Adrenal gland (tissue), 12 donors: ENCODE results near the gene ANTKMT. TPM values are rescaled to one million over a fixed set of nuclear protein-coding genes. Genes with fewer than 3 reads are reported as not detected.

Experiments used
- DNase-seq, 7 donors: peaks; one replicate each; pipeline ENCODE4 v3.0.0-alpha.2; 2019 to 2020
- H3K27ac ChIP-seq, 5 donors: fragments of 200-600 bp; sonication (generic) in 4 of 5; 1 replicate in 3 of 5; 2 replicates in 2 of 5; pipeline versions ENCODE4 v1.5.1 to v1.8.0; 2016 to 2020; ENCODE audit warnings: mild to moderate bottlenecking in 1 of 5
- H3K27me3 ChIP-seq: fragments of 200-600 bp; 2 replicates; pipeline ENCODE4 v1.8.0; 2021
- H3K36me3 ChIP-seq, 2 donors: fragments of 200-600 bp; replicated peaks in 1 of 2; 1 replicate in 1 of 2; 2 replicates in 1 of 2; pipeline versions ENCODE4 v1.5.1 to v1.8.0; 2018 to 2022
- H3K4me1 ChIP-seq, 2 donors: fragments of 200-600 bp; replicated peaks in 1 of 2; 1 replicate in 1 of 2; 2 replicates in 1 of 2; pipeline versions ENCODE4 v1.5.1 to v1.8.0; 2018 to 2021
- H3K4me3 ChIP-seq, 4 donors: fragments of 200-600 bp; sonication (generic) in 3 of 4; one replicate each; pipeline ENCODE4 v1.5.1; 2016 to 2018
- H3K9me3 ChIP-seq, 3 donors: fragments of 200-600 bp; sonication (generic) in 1 of 3; replicated peaks in 1 of 3; 1 replicate in 2 of 3; 2 replicates in 1 of 3; pipeline versions ENCODE4 v1.5.1 to v1.8.0; 2016 to 2021
- POLR2A ChIP-seq, 2 donors: fragments of 450-650 bp; IDR thresholded peaks; one replicate each; pipeline ENCODE4 v1.6.1; 2017; ENCODE audit warnings: antibody characterized with exemption in 2 of 2, mild to moderate bottlenecking in 2 of 2, moderate library complexity in 1 of 2
- WGBS, 4 donors: extraction: QIAGEN DNeasy Blood & Tissue Kit in 2 of 4; methylation state at CpG; one replicate each; pipeline versions ENCODE4 v1.1.5 to v1.1.7; 2013 to 2017; 5-methylcytosine and 5-hydroxymethylcytosine counted together
- intact Hi-C, 2 donors: fragments of 100-400 bp; cut with DNase I; formaldehyde crosslinking; loops; one replicate each; pipeline versions ENCODE4 v1.14.1 to v1.15.0; 2022 to 2023
- microRNA counts, 2 donors: library from miRNA; unstranded; fragments of <30 nt; microRNA quantifications; one replicate each; lab custom pipeline; 2016
- microRNA-seq, 3 donors: library from miRNA; unstranded; fragments of <30 nt; microRNA quantifications; one replicate each; pipeline ENCODE4, GENCODE V29; 2017 to 2020
- polyA plus RNA-seq, 3 donors: library from polyadenylated mRNA; stranded (reverse); fragments of 200-250 nt in 2 of 3; fragments of 350-450 nt in 1 of 3; fragmentation: Illumina TruSeq in 1 of 3; extraction: RNeasy Lipid Tissue Mini Kit (QIAGEN cat#74804) in 1 of 3; gene quantifications; one replicate each; pipeline ENCODE4 v1.2.3, GENCODE V29; 2013 to 2014
- small RNA-seq, 2 donors: library from RNA; depleted of rRNA; stranded (forward); fragments of <200 nt; gene quantifications; one replicate each; pipeline ENCODE3, GENCODE V24; 2016
- total RNA-seq, 9 donors: library from RNA; depleted of rRNA in 4 of 9; stranded (reverse); fragments of >200 nt in 4 of 9; fragments of 120-200 nt in 1 of 9; fragmentation: NEBNext Ultra II Directional in 1 of 9; extraction: Animal tissue kit (Norgen Biotek cat#: 25700) in 1 of 9; gene quantifications; one replicate each; pipeline versions ENCODE4 v1.1.0 to v1.2.4, GENCODE V29; 2013 to 2023
- TF ChIP-seq, protein P1 (sequence below), 6 experiments: fragments of 450-650 bp in 4 of 6; fragments of 200-600 bp in 2 of 6; sonication (generic) in 1 of 6; IDR thresholded peaks; 1 replicate in 5 of 6; 2 replicates in 1 of 6; pipeline versions ENCODE4 v1.5.1 to v1.8.0; 2016 to 2021; ENCODE audit warnings: antibody characterized with exemption in 6 of 6, mild to moderate bottlenecking in 2 of 6, moderate library complexity in 1 of 6
- donor health status: healthy with polysubstance abuse.
- donor health status: Bipolar disorder and iron deficiency.
- donor health status: DM: yes; HTN: yes; CAD: no.
- donor health status: DM: no; HTN: no; CAD: no.
- donor health status: DM: no; HTN: no; CAD: no.
- donor health status: DM: yes; HTN: yes; CAD: no.

Gene ANTKMT
- total and polyA plus RNA-seq, 12 donors: 0.48 to 127 (median 64.1) TPM

GRCh38 chr16:769934-770333 is 49.0 kb downstream of the ANTKMT start:
- no peaks in the 10 kb centered on the region for H3K27me3 ChIP-seq
- no peaks in the 10 kb centered on the region for H3K4me1 ChIP-seq
- 40 to 90% (median 78%) methylated on average over 4 to 19 of the region's 19 CpGs for WGBS, 4 donors
- no peak overlapping the region for H3K4me3 ChIP-seq
- no peak for TF ChIP-seq POLR2A (IDR thresholded peaks at IDR 0.05)
- TF ChIP-seq, protein P1, sequence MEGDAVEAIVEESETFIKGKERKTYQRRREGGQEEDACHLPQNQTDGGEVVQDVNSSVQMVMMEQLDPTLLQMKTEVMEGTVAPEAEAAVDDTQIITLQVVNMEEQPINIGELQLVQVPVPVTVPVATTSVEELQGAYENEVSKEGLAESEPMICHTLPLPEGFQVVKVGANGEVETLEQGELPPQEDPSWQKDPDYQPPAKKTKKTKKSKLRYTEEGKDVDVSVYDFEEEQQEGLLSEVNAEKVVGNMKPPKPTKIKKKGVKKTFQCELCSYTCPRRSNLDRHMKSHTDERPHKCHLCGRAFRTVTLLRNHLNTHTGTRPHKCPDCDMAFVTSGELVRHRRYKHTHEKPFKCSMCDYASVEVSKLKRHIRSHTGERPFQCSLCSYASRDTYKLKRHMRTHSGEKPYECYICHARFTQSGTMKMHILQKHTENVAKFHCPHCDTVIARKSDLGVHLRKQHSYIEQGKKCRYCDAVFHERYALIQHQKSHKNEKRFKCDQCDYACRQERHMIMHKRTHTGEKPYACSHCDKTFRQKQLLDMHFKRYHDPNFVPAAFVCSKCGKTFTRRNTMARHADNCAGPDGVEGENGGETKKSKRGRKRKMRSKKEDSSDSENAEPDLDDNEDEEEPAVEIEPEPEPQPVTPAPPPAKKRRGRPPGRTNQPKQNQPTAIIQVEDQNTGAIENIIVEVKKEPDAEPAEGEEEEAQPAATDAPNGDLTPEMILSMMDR (IDR thresholded peaks at IDR 0.05): no peak
- no peak overlapping the region for H3K27ac ChIP-seq
- H3K9me3 ChIP-seq: no peaks in the 10 kb centered on the region
- no peak for DNase-seq
- no peaks in the 10 kb centered on the region for H3K36me3 ChIP-seq
- intact Hi-C loops: no loop called here

DNA sequence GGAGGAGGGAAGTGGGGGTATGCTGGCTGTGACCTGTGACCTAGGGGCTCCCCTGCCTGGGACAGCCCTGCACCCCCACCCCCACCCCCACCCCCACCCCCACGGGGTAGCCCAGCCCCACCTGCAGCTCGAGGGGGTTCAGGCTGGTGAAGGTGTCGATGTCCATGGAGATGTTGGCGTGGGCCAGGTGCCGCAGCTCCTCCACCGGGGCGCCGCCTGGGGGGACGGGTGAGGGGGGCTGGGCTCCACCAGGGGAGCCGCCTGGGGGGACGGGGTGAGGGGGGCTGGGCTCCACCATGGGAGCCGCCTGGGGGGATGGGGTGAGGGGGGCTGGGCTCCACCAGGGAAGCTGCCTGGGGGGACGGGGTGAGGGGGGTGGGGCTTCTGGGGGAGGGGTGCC is 49.5 kb downstream of the ANTKMT start:
- H3K27ac ChIP-seq: no peak overlapping the region
- no peak overlapping the region for H3K4me3 ChIP-seq
- no peak for DNase-seq
- intact Hi-C loops: no loop called here
- WGBS, 4 donors: 40 to 72% (median 72%) methylated on average over 1 to 12 of the region's 13 CpGs; no CpG with 5 or more reads in 1 of the 4 donors
- TF ChIP-seq, protein P1 (IDR thresholded peaks at IDR 0.05): no peak
- no peak for TF ChIP-seq POLR2A (IDR thresholded peaks at IDR 0.05)
- no peaks in the 10 kb centered on the region for H3K36me3 ChIP-seq
- H3K9me3 ChIP-seq: no peaks in the 10 kb centered on the region
- no peaks in the 10 kb centered on the region for H3K4me1 ChIP-seq
- H3K27me3 ChIP-seq: no peaks in the 10 kb centered on the region

MicroRNAs encoded within 50 kb of the gene (microRNA counts, 767-probe panel; counts per million panel counts)
- 0 counts per million in 2 donors for microRNA hsa-miR-662 (lab: Ali Mortazavi, UCI)

Small RNA genes lying within 50 kb of the gene (microRNA-seq; reads per million reads assigned to microRNA genes)
- gene MIR662: 0 reads per million in 3 donors

Small RNA genes lying within 50 kb of the gene (small RNA-seq; reads per million reads assigned to genes)
- 0 reads per million in 2 donors for gene MIR662

Other genes starting within 250 kb of the ANTKMT start
- gene CAPN15, start 193.4 kb upstream of the ANTKMT start, total RNA-seq: 10 to 100 TPM; 12.4 to 45.8 (median 42.9) TPM
- 10 to 100 TPM in 2 of 3 donors, 1 to 10 TPM in 1; 2.3 to 91.8 (median 56.8) TPM for gene CAPN15, start 193.4 kb upstream of the ANTKMT start, polyA plus RNA-seq
- gene PRR35, start 160.8 kb upstream of the ANTKMT start, total RNA-seq: not detected
- gene PRR35, start 160.8 kb upstream of the ANTKMT start, polyA plus RNA-seq: not detected
- gene NHLRC4, start 154.1 kb upstream of the ANTKMT start, total RNA-seq: 10 to 100 TPM in 5 of 9 donors, 1 to 10 TPM in 4; 1.6 to 22.3 (median 12.7) TPM
- 1 to 10 TPM in 2 of 3 donors, under 1 TPM in 1; 0.57 to 7.2 (median 3.3) TPM for gene NHLRC4, start 154.1 kb upstream of the ANTKMT start, polyA plus RNA-seq
- gene PIGQ, start 151.2 kb upstream of the ANTKMT start, total RNA-seq: 100 to 1,000 TPM in 1 of 9 donors, 10 to 100 TPM in 8; 21.1 to 107 (median 78.5) TPM
- 100 to 1,000 TPM in 2 of 3 donors, 10 to 100 TPM in 1; 12.7 to 317 (median 111) TPM for gene PIGQ, start 151.2 kb upstream of the ANTKMT start, polyA plus RNA-seq
- 10 to 100 TPM in 8 of 9 donors, 1 to 10 TPM in 1; 6.0 to 20.9 (median 15.8) TPM for gene RAB40C, start 131.1 kb upstream of the ANTKMT start, total RNA-seq
- 10 to 100 TPM in 2 of 3 donors, 1 to 10 TPM in 1; 2.3 to 36.2 (median 19.1) TPM for gene RAB40C, start 131.1 kb upstream of the ANTKMT start, polyA plus RNA-seq
- 1 to 10 TPM in 1 of 9 donors, under 1 TPM in 7, not detected in 1; 0.18 to 1.1 (median 0.36) TPM for gene WFIKKN1, start 90.2 kb upstream of the ANTKMT start, total RNA-seq
- gene WFIKKN1, start 90.2 kb upstream of the ANTKMT start, polyA plus RNA-seq: 1 to 10 TPM in 1 of 3 donors, under 1 TPM in 1, not detected in 1; 0.71 to 3.9 TPM
- 100 to 1,000 TPM in 5 of 9 donors, 10 to 100 TPM in 4; 71.8 to 351 (median 122) TPM for gene METTL26, start 84.8 kb upstream of the ANTKMT start, total RNA-seq
- 100 to 1,000 TPM in 2 of 3 donors, 10 to 100 TPM in 1; 40.4 to 403 (median 328) TPM for gene METTL26, start 84.8 kb upstream of the ANTKMT start, polyA plus RNA-seq
- gene MCRIP2, start 79.3 kb upstream of the ANTKMT start, total RNA-seq: 100 to 1,000 TPM in 7 of 9 donors, 10 to 100 TPM in 2; 67.0 to 188 (median 149) TPM
- gene MCRIP2, start 79.3 kb upstream of the ANTKMT start, polyA plus RNA-seq: 100 to 1,000 TPM in 2 of 3 donors, 1 to 10 TPM in 1; 7.1 to 253 (median 241) TPM
- gene WDR90, start 71.8 kb upstream of the ANTKMT start, total RNA-seq: 10 to 100 TPM; 12.4 to 55.8 (median 23.5) TPM
- 100 to 1,000 TPM in 2 of 3 donors, 1 to 10 TPM in 1; 3.0 to 162 (median 125) TPM for gene WDR90, start 71.8 kb upstream of the ANTKMT start, polyA plus RNA-seq
- 100 to 1,000 TPM in 2 of 9 donors, 10 to 100 TPM in 7; 34.7 to 177 (median 82.7) TPM for gene RHOT2, start 53.0 kb upstream of the ANTKMT start, total RNA-seq
- 100 to 1,000 TPM in 2 of 3 donors, 10 to 100 TPM in 1; 37.9 to 462 (median 302) TPM for gene RHOT2, start 53.0 kb upstream of the ANTKMT start, polyA plus RNA-seq
- gene RHBDL1, start 45.5 kb upstream of the ANTKMT start, total RNA-seq: 10 to 100 TPM in 1 of 9 donors, 1 to 10 TPM in 8; 1.1 to 11.5 (median 3.7) TPM
- gene RHBDL1, start 45.5 kb upstream of the ANTKMT start, polyA plus RNA-seq: 10 to 100 TPM in 2 of 3 donors, under 1 TPM in 1; 0.13 to 21.1 (median 12.2) TPM
- gene STUB1, start 40.7 kb upstream of the ANTKMT start, total RNA-seq: 100 to 1,000 TPM; 160 to 339 (median 210) TPM
- gene STUB1, start 40.7 kb upstream of the ANTKMT start, polyA plus RNA-seq: 100 to 1,000 TPM; 121 to 199 (median 177) TPM
- gene JMJD8, start 36.8 kb upstream of the ANTKMT start, total RNA-seq: 100 to 1,000 TPM in 3 of 9 donors, 10 to 100 TPM in 6; 50.9 to 137 (median 97.7) TPM
- gene JMJD8, start 36.8 kb upstream of the ANTKMT start, polyA plus RNA-seq: 10 to 100 TPM; 50.8 to 97.7 (median 72.6) TPM
- gene WDR24, start 30.7 kb upstream of the ANTKMT start, total RNA-seq: 10 to 100 TPM in 8 of 9 donors, 1 to 10 TPM in 1; 2.7 to 24.5 (median 18.0) TPM
- gene WDR24, start 30.7 kb upstream of the ANTKMT start, polyA plus RNA-seq: 10 to 100 TPM in 2 of 3 donors, 1 to 10 TPM in 1; 2.2 to 15.0 (median 10.9) TPM
- gene FBXL16, start 15.3 kb upstream of the ANTKMT start, total RNA-seq: 10 to 100 TPM in 2 of 9 donors, 1 to 10 TPM in 4, under 1 TPM in 2, not detected in 1; 0.17 to 14.7 (median 2.1) TPM
- 10 to 100 TPM in 1 of 3 donors, 1 to 10 TPM in 2; 6.3 to 18.3 (median 7.0) TPM for gene FBXL16, start 15.3 kb upstream of the ANTKMT start, polyA plus RNA-seq
- gene METRN, start 6.0 kb upstream of the ANTKMT start, total RNA-seq: 100 to 1,000 TPM in 1 of 9 donors, 10 to 100 TPM in 7, 1 to 10 TPM in 1; 9.6 to 189 (median 58.6) TPM
- 100 to 1,000 TPM in 2 of 3 donors, 1 to 10 TPM in 1; 1.3 to 128 (median 115) TPM for gene METRN, start 6.0 kb upstream of the ANTKMT start, polyA plus RNA-seq
- 1 to 10 TPM in 2 of 9 donors, under 1 TPM in 5, not detected in 2; 0.17 to 1.9 (median 0.84) TPM for gene CCDC78, start 5.3 kb downstream of the ANTKMT start, total RNA-seq
- 10 to 100 TPM in 1 of 3 donors, 1 to 10 TPM in 1, under 1 TPM in 1; 0.64 to 49.9 (median 7.7) TPM for gene CCDC78, start 5.3 kb downstream of the ANTKMT start, polyA plus RNA-seq
- 10 to 100 TPM in 1 of 9 donors, 1 to 10 TPM in 7, not detected in 1; 1.1 to 10.6 (median 5.3) TPM for gene HAGHL, start 6.0 kb downstream of the ANTKMT start, total RNA-seq
- gene HAGHL, start 6.0 kb downstream of the ANTKMT start, polyA plus RNA-seq: 10 to 100 TPM in 2 of 3 donors, under 1 TPM in 1; 0.35 to 63.5 (median 11.0) TPM
- 10 to 100 TPM; 17.8 to 42.1 (median 26.8) TPM for gene CIAO3, start 19.9 kb downstream of the ANTKMT start, total RNA-seq
- gene CIAO3, start 19.9 kb downstream of the ANTKMT start, polyA plus RNA-seq: 10 to 100 TPM in 2 of 3 donors, 1 to 10 TPM in 1; 8.9 to 99.4 (median 38.2) TPM
- under 1 TPM in 3 of 9 donors, not detected in 6; 0.17 to 0.46 (median 0.43) TPM for gene MSLN, start 39.6 kb downstream of the ANTKMT start, total RNA-seq
- under 1 TPM in 1 of 3 donors, not detected in 2; 0.13 TPM for gene MSLN, start 39.6 kb downstream of the ANTKMT start, polyA plus RNA-seq
- 10 to 100 TPM; 12.4 to 30.0 (median 18.6) TPM for gene RPUSD1, start 67.2 kb downstream of the ANTKMT start, total RNA-seq
- gene RPUSD1, start 67.2 kb downstream of the ANTKMT start, polyA plus RNA-seq: 10 to 100 TPM in 2 of 3 donors, 1 to 10 TPM in 1; 1.1 to 40.1 (median 23.3) TPM
- gene CHTF18, start 67.5 kb downstream of the ANTKMT start, total RNA-seq: 10 to 100 TPM in 4 of 9 donors, 1 to 10 TPM in 5; 1.7 to 25.7 (median 10.0) TPM
- 10 to 100 TPM in 2 of 3 donors, under 1 TPM in 1; 0.29 to 69.8 (median 60.8) TPM for gene CHTF18, start 67.5 kb downstream of the ANTKMT start, polyA plus RNA-seq
- not detected for gene GNG13, start 79.6 kb downstream of the ANTKMT start, total RNA-seq
- gene GNG13, start 79.6 kb downstream of the ANTKMT start, polyA plus RNA-seq: not detected
- 10 to 100 TPM; 13.1 to 80.8 (median 35.2) TPM for gene LMF1, start 249.8 kb downstream of the ANTKMT start, total RNA-seq
- 100 to 1,000 TPM in 1 of 3 donors, 10 to 100 TPM in 2; 10.5 to 101 (median 66.0) TPM for gene LMF1, start 249.8 kb downstream of the ANTKMT start, polyA plus RNA-seq